Measurements from ENCODE around the gene BBX.

The BBX gene

DNA sequence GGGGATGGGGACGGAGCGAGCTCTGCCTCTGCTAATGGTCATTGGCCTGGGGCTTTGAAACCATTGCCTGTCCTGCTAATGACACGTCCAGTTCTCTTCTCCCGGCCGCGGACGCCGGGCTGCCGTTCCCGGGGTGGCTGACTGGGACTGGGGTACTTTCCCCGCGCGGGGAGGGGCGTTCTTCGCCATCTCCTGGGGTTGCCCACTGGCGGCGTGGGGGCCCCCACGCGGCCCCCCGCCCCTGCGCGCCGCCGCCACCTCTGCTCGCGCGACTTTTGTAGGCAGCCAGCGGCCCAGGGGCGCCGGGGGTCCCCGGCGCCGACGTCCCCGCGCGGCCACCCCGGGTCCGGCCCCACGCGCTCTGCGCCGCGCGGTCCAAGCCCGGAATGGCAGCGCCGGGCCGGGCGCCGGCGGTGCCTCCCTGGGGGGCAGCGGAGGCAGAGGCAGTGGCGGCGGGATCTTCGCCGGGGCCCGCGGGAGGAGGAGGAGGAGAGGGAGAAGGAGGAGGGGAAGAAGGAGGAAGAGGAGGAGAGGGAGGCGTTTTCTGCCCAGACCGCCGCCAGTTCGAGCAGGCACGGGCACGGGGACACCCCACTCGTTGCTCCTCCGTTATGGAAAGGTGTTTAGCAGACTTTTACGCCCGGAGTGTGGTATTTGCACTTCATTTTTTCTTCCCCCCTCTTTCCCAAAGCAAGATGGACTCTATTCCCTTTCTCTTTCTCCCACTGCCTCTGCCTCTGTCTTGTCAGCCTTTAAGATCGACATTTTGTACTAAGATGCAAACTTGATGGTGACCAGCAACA lies 2.3 kb downstream of the BBX start:
- TF ChIP-seq, protein P1, sequence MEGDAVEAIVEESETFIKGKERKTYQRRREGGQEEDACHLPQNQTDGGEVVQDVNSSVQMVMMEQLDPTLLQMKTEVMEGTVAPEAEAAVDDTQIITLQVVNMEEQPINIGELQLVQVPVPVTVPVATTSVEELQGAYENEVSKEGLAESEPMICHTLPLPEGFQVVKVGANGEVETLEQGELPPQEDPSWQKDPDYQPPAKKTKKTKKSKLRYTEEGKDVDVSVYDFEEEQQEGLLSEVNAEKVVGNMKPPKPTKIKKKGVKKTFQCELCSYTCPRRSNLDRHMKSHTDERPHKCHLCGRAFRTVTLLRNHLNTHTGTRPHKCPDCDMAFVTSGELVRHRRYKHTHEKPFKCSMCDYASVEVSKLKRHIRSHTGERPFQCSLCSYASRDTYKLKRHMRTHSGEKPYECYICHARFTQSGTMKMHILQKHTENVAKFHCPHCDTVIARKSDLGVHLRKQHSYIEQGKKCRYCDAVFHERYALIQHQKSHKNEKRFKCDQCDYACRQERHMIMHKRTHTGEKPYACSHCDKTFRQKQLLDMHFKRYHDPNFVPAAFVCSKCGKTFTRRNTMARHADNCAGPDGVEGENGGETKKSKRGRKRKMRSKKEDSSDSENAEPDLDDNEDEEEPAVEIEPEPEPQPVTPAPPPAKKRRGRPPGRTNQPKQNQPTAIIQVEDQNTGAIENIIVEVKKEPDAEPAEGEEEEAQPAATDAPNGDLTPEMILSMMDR (IDR thresholded peaks at IDR 0.05; ENCODE audit: low read depth, low read length) = no peak
- DNase-seq = peak; percentile 70

DNA sequence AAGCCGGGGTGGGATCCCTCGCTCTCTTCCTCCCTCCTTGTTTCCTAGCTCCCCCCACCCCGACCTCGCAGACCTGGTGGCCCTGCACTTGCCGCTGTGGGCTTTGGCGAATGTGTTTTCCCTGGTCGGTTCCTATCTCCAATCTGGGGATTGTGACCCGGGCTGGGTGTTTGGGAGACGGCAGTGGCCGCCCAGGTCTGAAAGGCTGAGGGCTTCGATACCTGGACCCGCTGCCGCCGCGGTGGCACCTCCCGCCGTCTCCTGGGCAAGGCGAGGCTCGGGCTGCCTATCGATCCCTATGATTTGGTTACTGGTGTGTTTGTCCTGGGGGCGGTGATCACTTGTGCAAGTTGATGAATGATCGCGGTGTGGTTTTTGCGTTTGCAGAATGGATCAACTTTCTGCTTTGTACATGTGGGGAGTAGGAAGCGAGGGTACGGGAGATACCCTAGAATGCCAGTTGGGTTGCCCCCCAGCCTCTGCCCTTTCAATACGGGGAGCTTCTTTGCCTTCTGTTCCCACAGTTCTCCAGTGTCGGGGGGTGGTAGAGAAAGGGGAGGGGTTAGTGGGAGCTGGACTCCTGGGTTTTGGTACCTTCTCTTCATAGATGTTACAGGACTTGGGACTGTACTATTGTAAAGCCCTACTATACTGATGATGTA lies 3.0 kb downstream of the BBX start:
- peaks cover 4% of the 10 kb centered on the region; the same call in 1 of the 2 replicates for H3K4me1 ChIP-seq
- no peaks in the 10 kb centered on the region for H3K9me3 ChIP-seq
- H3K36me3 ChIP-seq = peaks cover 4% of the 10 kb centered on the region
- TF ChIP-seq, protein P1 (IDR thresholded peaks at IDR 0.05; ENCODE audit: low read depth, low read length) = no peak
- peak overlapping the region; percentile 73 for H3K4me3 ChIP-seq (ENCODE audit: low read depth, low read length)
- no peaks in the 10 kb centered on the region for H3K27me3 ChIP-seq
- peak; percentile 28 for DNase-seq

More for the DNA sequence above, 2.3 kb downstream of the BBX start:
- Histone ChIP-seq H3K4me1 (peaks cover 4% of the 10 kb centered on the region; the same call in 1 of the 2 replicates), H3K4me3 (ENCODE audit: low read depth, low read length) (peak overlapping the region; percentile 73), H3K9me3 (no peaks in the 10 kb centered on the region), H3K36me3 (peaks cover 4% of the 10 kb centered on the region), H3K27me3 (no peaks in the 10 kb centered on the region)

DNA sequence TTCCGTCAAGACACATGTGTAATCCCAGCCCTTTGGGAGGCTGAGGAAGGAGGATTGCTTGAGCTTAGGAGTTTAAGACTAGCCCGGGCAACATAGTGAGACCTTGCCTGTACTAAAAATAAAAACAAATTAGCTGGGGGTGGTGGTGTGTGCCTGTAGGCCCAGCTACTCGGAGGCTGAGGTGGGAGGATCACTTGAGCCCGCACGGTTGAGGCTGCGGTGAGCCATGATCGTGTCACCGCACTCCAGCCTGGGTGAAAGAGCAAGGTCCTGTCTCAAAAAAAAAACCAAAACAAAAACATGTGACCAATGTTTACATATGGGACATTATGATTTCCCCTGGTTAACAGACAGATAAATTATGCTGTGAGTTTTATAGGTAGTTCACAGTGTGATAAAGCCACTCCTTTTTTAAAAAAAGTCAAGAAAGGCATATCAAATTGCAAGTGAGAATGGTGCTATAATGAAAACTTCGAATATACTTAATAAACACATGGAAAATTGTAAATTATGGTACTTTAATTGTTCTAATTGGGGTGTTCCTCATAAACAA lies 9.2 kb downstream of the BBX start:
- H3K9me3 ChIP-seq = no peaks in the 10 kb centered on the region
- H3K4me3 ChIP-seq (ENCODE audit: low read depth, low read length) = no peak overlapping the region
- H3K27me3 ChIP-seq = no peaks in the 10 kb centered on the region
- no peak for DNase-seq
- H3K36me3 ChIP-seq = peaks cover 2% of the 10 kb centered on the region
- no peaks in the 10 kb centered on the region for H3K4me1 ChIP-seq
- TF ChIP-seq, protein P1 (IDR thresholded peaks at IDR 0.05; ENCODE audit: low read depth, low read length) = no peak

DNA sequence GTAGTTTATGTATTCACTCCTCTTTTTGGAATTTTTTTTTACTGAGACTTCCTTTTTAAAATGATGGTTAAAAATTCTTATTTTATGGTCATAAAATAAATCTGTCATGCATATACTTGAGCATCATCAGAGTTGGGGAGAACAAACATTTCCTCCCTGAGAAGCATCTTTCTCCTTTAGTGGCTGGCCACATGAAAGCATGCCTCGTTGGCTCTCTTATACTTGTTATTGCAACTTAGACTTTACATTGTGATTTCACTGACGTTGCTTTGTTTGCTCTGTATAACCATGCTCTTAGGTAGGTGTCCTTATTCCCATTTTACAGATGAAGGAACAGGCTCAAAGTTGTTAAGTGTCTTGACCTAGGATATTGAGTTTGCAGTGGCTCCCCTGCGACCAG lies 18.1 kb downstream of the BBX start:
- no peak for DNase-seq
- Histone ChIP-seq H3K4me1 (no peaks in the 10 kb centered on the region), H3K9me3 (no peaks in the 10 kb centered on the region), H3K27me3 (no peaks in the 10 kb centered on the region), H3K4me3 (ENCODE audit: low read depth, low read length) (no peak overlapping the region), H3K36me3 (no peaks in the 10 kb centered on the region)
- TF ChIP-seq, protein P1 (IDR thresholded peaks at IDR 0.05; ENCODE audit: low read depth, low read length) = no peak

DNA sequence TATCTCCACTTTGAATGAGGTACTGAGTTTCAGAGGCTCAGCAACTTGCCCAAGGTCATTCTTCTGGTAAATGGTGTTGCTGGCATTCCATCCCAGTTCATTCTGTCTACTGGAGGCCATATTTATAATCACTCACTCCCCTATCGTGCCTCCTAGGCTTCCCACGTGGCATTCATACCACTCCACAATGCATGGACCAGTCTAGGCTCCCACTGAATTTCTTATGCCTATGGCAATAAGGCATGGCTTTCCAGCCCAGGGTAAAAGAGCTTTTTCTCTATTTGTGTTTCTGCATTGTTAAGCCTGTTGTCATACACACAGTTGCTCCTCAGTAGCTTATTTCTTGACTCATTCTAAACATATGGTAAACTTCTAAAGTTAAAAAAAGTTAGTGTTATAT lies 19.9 kb downstream of the BBX start:
- H3K4me3 ChIP-seq (ENCODE audit: low read depth, low read length) = no peak overlapping the region
- H3K27me3 ChIP-seq = no peaks in the 10 kb centered on the region
- H3K4me1 ChIP-seq = no peaks in the 10 kb centered on the region
- TF ChIP-seq, protein P1 (IDR thresholded peaks at IDR 0.05; ENCODE audit: low read depth, low read length) = no peak
- H3K36me3 ChIP-seq = no peaks in the 10 kb centered on the region
- no peaks in the 10 kb centered on the region for H3K9me3 ChIP-seq
- no peak for DNase-seq

All from BE2C (cell line).